Measurements from ENCODE around the gene ARHGAP10. TPM values are rescaled to one million over a fixed set of nuclear protein-coding genes. Genes with fewer than 3 reads are reported as not detected.

ARHGAP10 gene
- total RNA-seq, 4 donors from 2014 or later, result 153 to 404 (median 215) TPM

DNA sequence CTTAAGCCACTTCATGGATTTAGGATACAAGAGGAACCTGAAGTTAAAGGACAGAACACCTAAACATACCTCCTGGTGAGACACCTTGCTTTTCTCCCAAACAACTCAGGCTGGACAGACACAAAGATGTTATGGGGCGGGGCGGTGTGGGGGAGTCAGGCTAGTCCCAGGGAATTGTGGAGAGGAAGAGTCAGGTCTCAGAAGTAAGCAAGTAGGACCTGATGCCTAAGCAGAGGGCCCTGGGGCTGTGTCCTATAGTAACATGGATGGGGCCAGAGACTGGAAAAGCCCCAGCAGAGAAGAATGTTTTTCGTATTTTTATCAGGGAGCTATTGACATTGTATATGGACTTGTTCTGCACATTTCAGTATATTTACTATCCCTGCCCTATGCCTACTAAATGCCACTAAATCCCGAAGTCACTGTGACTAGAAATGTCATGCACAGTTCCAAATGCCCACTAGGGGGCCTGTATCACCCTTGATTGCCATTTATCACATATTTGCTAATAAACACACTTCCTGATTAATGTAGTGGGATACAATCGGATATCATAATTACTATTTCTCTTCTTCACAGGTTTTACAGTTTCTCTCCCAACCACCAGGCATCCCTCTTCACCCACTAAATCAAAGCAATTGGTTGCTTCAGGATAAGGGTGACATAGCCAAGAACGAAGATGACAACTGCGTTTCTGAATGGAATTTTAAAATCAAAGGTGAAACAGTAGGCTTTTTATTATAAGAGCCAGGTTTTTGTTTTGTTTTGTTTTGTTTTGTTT, 23.8 kb upstream of the ARHGAP10 start:
- no peaks in the 10 kb centered on the region for H3K9me3 ChIP-seq
- no peaks in the 10 kb centered on the region for H3K27me3 ChIP-seq
- no peak overlapping the region for H3K27ac ChIP-seq
- no peaks in the 10 kb centered on the region for H3K36me3 ChIP-seq
- WGBS, 2 donors (ENCODE audit: low coverage in 1 of 2), result 29 to 33% methylated on average over 6 to 7 of the region's 7 CpGs
- TF ChIP-seq, protein P1, sequence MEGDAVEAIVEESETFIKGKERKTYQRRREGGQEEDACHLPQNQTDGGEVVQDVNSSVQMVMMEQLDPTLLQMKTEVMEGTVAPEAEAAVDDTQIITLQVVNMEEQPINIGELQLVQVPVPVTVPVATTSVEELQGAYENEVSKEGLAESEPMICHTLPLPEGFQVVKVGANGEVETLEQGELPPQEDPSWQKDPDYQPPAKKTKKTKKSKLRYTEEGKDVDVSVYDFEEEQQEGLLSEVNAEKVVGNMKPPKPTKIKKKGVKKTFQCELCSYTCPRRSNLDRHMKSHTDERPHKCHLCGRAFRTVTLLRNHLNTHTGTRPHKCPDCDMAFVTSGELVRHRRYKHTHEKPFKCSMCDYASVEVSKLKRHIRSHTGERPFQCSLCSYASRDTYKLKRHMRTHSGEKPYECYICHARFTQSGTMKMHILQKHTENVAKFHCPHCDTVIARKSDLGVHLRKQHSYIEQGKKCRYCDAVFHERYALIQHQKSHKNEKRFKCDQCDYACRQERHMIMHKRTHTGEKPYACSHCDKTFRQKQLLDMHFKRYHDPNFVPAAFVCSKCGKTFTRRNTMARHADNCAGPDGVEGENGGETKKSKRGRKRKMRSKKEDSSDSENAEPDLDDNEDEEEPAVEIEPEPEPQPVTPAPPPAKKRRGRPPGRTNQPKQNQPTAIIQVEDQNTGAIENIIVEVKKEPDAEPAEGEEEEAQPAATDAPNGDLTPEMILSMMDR (IDR thresholded peaks at IDR 0.05), result peak; percentile 80 to 91 (median 88)
- no peak for TF ChIP-seq POLR2AphosphoS5 (IDR thresholded peaks at IDR 0.05)
- peak; percentile 34 for ATAC-seq
- peaks cover 0 to 9% (median 0%) of the 10 kb centered on the region in 3 donors for H3K4me1 ChIP-seq
- H3K4me3 ChIP-seq, result no peak overlapping the region

DNA sequence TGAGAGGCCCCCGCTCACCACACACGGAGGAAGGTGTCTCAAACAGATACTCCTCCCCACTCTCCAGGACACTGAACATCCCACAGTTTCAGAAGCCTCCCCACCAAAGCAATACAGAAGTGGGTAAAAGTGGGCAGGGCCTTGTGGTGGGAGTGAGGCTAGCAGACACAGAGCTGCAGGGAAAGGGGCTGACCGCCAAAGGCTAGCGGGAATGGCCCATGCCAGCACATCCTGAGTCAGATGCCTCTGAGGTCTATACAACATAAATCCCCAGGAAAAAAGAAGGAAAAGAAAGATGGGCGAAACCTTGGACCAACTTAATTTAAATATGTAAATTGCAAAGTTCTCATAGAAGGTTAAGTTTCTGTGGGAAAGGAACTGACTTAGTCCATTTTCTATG, 21.9 kb upstream of the ARHGAP10 start:
- TF ChIP-seq POLR2A (IDR thresholded peaks at IDR 0.05) (no peak), POLR2AphosphoS5 (IDR thresholded peaks at IDR 0.05) (no peak), EP300 (IDR thresholded peaks at IDR 0.05) (no peak)
- TF ChIP-seq, protein P1 (IDR thresholded peaks at IDR 0.05), result no peak
- Histone ChIP-seq H3K9me3 (no peaks in the 10 kb centered on the region), H3K4me1 (peaks cover 0 to 17% (median 5%) of the 10 kb centered on the region in 3 donors), H3K27ac (no peak overlapping the region), H3K4me3 (no peak overlapping the region), H3K36me3 (no peaks in the 10 kb centered on the region), H3K27me3 (no peaks in the 10 kb centered on the region)
- 94 to 97% methylated on average over 3 of the region's 5 CpGs for WGBS, 2 donors (ENCODE audit: low coverage in 1 of 2)
- ATAC-seq, result no peak

GRCh38 chr4:147714575-147715401, 17.1 kb upstream of the ARHGAP10 start:
- peak; percentile 49 for TF ChIP-seq POLR2AphosphoS5 (IDR thresholded peaks at IDR 0.05)
- TF ChIP-seq, protein P1 (IDR thresholded peaks at IDR 0.05), result no peak
- Histone ChIP-seq H3K36me3 (no peaks in the 10 kb centered on the region), H3K4me3 (no peak overlapping the region), H3K4me1 (peaks cover 0 to 8% (median 5%) of the 10 kb centered on the region in 3 donors), H3K27me3 (no peaks in the 10 kb centered on the region), H3K27ac (peak overlapping the region in 2 of 4 donors; percentile 16 to 45), H3K9me3 (no peaks in the 10 kb centered on the region)
- ATAC-seq, result peak; percentile 94
- 86 to 93% methylated on average over 3 to 8 of the region's 8 CpGs for WGBS, 2 donors (ENCODE audit: low coverage in 1 of 2)

DNA sequence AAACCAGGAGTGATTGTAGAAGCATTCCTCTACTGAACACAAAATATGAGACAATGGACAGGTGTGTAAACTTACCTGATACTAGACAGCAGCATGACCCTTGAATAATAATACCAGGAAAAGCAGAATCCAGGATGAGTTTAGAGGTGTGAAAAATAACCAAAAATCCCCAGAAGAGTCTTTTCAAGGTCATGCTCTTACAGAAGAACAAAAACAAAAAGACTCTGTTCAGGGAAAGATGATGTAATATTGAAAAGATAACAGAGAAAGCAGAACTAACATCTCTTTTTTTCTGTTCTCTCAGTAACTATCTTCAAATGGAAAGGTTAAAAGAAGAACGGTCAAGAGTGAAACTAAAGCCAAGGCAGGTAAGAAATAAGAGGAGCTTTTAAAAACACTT, 14.0 kb upstream of the ARHGAP10 start:
- H3K27ac ChIP-seq, result no peak overlapping the region
- no peaks in the 10 kb centered on the region for H3K27me3 ChIP-seq
- no peak for ATAC-seq
- no peaks in the 10 kb centered on the region for H3K9me3 ChIP-seq
- H3K36me3 ChIP-seq, result no peaks in the 10 kb centered on the region
- TF ChIP-seq POLR2A (IDR thresholded peaks at IDR 0.05), result no peak
- TF ChIP-seq, protein P1 (IDR thresholded peaks at IDR 0.05), result no peak
- no peak for TF ChIP-seq POLR2AphosphoS5 (IDR thresholded peaks at IDR 0.05)
- no peak for TF ChIP-seq EP300 (IDR thresholded peaks at IDR 0.05)
- H3K4me1 ChIP-seq, result peaks cover 0 to 8% (median 5%) of the 10 kb centered on the region in 3 donors
- 72 to 100% methylated on average over 1 of the region's 1 CpG for WGBS, 2 donors (ENCODE audit: low coverage in 1 of 2)
- H3K4me3 ChIP-seq, result no peak overlapping the region

Measured in gastroesophageal sphincter (tissue), 4 donors.